ENCODE measurements around the gene ANKLE2.

DNA sequence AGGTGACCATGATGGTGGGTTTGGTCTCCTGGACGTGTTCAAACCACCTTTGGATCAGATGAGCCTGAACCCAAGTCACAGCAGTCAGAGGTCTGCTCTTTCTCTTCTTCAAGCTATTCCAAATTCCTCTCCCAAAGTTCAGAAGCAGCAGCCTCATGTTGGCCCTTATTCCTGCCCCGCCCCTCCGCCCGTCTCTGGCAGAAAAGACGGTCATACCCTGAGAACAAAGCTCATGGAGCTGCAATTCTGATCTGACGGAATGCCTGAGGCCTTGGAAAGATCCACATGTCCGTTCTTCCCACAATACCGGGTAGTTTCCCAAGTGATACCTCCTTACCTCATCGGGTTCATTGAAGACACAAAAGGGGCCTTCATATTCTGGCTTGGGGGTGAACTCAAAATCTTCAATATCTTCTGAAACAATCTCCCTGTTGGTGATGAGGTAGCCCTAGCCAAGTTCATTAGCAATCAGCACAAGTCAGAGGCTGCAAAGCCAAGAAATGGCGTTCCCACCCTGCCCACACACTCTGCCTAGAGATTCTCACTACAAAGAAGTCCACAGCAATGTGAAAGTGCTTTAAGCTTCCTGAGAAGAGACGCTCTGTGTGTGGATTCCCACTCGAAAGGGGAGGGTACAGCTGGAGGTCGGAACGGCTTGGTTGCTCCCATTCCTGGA, 85.7 kb downstream of the ANKLE2 start:
- TF ChIP-seq, protein P1, sequence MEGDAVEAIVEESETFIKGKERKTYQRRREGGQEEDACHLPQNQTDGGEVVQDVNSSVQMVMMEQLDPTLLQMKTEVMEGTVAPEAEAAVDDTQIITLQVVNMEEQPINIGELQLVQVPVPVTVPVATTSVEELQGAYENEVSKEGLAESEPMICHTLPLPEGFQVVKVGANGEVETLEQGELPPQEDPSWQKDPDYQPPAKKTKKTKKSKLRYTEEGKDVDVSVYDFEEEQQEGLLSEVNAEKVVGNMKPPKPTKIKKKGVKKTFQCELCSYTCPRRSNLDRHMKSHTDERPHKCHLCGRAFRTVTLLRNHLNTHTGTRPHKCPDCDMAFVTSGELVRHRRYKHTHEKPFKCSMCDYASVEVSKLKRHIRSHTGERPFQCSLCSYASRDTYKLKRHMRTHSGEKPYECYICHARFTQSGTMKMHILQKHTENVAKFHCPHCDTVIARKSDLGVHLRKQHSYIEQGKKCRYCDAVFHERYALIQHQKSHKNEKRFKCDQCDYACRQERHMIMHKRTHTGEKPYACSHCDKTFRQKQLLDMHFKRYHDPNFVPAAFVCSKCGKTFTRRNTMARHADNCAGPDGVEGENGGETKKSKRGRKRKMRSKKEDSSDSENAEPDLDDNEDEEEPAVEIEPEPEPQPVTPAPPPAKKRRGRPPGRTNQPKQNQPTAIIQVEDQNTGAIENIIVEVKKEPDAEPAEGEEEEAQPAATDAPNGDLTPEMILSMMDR (IDR thresholded peaks at IDR 0.05): no peak
- no peak for TF ChIP-seq EZH2 (IDR thresholded peaks at IDR 0.05)
